Loucy (cell line): ENCODE results near the gene HDAC6.

Experiments
- CTCF ChIP-seq: fragments of 200-600 bp; sonication (generic); conservative IDR thresholded peaks from 2 replicates; pipeline ENCODE4 v1.5.1; 2014; ENCODE audit warnings: mild to moderate bottlenecking, antibody characterized with exemption, low read length
- EZH2phosphoT487 ChIP-seq: fragments of 200-600 bp; IDR thresholded peaks from 2 replicates; pipeline ENCODE4 v1.6.1; 2018; ENCODE audit warnings: antibody characterized with exemption, mild to moderate bottlenecking, moderate library complexity, borderline replicate concordance

- TF ChIP-seq CTCF (no peak), EZH2phosphoT487 (no peak)
These were observed 49.4 kb upstream of the HDAC6 start for GRCh38 chrX:48752498-48752897.
